Loucy (cell line): ENCODE measurements around the gene GALNT18.

ENCODE experiments used
- EZH2phosphoT487 ChIP-seq: fragments of 200-600 bp; IDR thresholded peaks from 2 replicates; pipeline ENCODE4 v1.6.1; 2018; ENCODE audit warnings: antibody characterized with exemption, mild to moderate bottlenecking, moderate library complexity, borderline replicate concordance
- TF ChIP-seq, protein P1 (sequence below): fragments of 200-600 bp; sonication (generic); conservative IDR thresholded peaks from 2 replicates; pipeline ENCODE4 v1.5.1; 2014; ENCODE audit warnings: mild to moderate bottlenecking, antibody characterized with exemption, low read length

DNA sequence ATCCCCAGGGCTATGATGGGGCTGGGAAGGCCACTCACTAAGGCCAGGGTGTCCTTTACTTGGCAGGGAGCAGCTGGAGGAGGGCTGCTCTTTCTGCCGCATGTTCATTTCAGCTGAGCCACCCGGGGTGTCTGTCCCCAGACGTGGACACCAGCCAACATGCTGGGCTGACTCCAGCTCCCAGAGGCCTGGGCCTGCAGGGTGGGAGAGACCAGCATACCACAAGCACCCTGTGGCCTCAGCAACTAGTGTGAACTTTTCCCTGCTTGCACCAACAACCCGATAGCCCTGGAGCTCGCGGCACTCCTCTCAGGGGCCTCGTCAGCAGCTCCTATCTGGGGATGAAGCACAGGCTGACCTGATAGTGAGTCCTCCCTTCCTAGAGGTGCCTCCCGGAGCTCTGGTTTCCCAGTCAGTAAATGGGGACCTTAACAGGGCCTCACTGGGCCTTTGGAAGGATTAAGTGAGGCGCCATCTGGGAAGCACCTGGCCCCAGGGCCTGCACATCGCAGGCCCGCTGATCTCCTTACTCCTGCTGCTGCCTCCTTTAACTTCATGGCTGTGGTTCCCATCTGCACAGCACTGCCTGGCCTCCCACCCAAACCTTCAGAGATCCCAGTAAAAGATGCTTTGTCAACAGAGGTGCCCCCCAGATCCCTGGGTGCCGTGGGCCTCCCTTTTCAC, 83.4 kb downstream of the GALNT18 start:
- TF ChIP-seq, protein P1, sequence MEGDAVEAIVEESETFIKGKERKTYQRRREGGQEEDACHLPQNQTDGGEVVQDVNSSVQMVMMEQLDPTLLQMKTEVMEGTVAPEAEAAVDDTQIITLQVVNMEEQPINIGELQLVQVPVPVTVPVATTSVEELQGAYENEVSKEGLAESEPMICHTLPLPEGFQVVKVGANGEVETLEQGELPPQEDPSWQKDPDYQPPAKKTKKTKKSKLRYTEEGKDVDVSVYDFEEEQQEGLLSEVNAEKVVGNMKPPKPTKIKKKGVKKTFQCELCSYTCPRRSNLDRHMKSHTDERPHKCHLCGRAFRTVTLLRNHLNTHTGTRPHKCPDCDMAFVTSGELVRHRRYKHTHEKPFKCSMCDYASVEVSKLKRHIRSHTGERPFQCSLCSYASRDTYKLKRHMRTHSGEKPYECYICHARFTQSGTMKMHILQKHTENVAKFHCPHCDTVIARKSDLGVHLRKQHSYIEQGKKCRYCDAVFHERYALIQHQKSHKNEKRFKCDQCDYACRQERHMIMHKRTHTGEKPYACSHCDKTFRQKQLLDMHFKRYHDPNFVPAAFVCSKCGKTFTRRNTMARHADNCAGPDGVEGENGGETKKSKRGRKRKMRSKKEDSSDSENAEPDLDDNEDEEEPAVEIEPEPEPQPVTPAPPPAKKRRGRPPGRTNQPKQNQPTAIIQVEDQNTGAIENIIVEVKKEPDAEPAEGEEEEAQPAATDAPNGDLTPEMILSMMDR: no peak
- no peak for TF ChIP-seq EZH2phosphoT487
